ENCODE measurements around the gene PLSCR5.

DNA sequence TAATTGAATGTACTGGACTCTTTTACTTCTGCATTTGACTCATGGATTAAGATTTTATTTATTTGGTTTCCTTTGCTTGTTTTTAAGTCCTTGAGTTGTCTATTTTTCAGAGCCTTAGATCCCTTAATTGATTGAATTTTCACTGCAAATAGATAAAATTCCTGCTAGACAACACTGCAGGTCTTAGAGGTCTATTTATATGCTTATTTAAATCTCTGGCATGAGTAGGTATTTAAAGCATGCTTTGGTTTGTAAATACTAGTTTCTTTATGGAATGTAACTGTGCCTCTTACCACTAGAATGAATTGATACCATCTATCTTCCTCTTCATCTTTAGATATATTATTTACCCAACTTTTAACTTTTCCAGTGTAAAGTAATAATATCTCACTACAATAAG, 20.0 kb downstream of the PLSCR5 start:
- TF ChIP-seq, protein P1, sequence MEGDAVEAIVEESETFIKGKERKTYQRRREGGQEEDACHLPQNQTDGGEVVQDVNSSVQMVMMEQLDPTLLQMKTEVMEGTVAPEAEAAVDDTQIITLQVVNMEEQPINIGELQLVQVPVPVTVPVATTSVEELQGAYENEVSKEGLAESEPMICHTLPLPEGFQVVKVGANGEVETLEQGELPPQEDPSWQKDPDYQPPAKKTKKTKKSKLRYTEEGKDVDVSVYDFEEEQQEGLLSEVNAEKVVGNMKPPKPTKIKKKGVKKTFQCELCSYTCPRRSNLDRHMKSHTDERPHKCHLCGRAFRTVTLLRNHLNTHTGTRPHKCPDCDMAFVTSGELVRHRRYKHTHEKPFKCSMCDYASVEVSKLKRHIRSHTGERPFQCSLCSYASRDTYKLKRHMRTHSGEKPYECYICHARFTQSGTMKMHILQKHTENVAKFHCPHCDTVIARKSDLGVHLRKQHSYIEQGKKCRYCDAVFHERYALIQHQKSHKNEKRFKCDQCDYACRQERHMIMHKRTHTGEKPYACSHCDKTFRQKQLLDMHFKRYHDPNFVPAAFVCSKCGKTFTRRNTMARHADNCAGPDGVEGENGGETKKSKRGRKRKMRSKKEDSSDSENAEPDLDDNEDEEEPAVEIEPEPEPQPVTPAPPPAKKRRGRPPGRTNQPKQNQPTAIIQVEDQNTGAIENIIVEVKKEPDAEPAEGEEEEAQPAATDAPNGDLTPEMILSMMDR (IDR thresholded peaks at IDR 0.05; ENCODE audit: low read length): no peak
- no peak for TF ChIP-seq EZH2 (IDR thresholded peaks at IDR 0.05; ENCODE audit: borderline replicate concordance, low read length)
